Measurements from ENCODE around the gene SNX5.

SNX5 gene

DNA sequence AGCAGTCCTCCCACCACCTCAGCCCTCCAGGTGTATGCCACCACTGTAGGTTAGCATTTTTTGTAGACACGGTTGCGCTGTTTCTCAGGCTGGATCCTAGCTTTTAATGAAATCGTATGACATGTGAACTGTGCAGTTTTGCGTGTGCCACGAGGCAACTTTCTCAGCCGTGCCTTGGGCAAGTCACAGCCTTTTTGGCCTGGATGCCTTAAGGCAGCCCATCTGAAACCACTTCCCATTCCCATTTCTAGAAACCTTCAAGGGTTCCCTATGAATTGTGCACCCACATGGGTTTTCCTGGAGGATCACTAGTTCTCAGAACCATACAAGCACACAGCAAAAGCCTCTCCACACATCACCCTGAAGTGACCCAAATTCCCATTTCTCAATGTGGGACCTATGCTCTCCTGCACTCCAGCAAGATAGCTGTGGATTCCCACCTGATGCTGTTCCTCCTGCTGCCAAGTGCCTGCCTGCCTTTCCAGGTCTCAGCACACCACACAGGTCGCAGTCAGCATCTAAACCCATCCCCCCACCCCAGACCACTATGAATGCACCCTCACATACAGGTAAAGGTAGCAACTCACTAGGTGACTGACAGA is 28.9 kb downstream of the SNX5 start:
- H3K4me1 Mint-ChIP-seq: peaks cover 58% of the 10 kb centered on the region
- no peaks in the 10 kb centered on the region for H3K9me3 Mint-ChIP-seq
- H3K36me3 Mint-ChIP-seq (ENCODE audit: low read depth): peaks cover 32% of the 10 kb centered on the region
- H3K4me3 Mint-ChIP-seq: no peak overlapping the region
- no peak for DNase-seq
- H3K27ac Mint-ChIP-seq: peak overlapping the region; percentile 92
- H3K27me3 Mint-ChIP-seq (ENCODE audit: low read depth, poor library complexity): no peaks in the 10 kb centered on the region
- TF ChIP-seq, protein P1, sequence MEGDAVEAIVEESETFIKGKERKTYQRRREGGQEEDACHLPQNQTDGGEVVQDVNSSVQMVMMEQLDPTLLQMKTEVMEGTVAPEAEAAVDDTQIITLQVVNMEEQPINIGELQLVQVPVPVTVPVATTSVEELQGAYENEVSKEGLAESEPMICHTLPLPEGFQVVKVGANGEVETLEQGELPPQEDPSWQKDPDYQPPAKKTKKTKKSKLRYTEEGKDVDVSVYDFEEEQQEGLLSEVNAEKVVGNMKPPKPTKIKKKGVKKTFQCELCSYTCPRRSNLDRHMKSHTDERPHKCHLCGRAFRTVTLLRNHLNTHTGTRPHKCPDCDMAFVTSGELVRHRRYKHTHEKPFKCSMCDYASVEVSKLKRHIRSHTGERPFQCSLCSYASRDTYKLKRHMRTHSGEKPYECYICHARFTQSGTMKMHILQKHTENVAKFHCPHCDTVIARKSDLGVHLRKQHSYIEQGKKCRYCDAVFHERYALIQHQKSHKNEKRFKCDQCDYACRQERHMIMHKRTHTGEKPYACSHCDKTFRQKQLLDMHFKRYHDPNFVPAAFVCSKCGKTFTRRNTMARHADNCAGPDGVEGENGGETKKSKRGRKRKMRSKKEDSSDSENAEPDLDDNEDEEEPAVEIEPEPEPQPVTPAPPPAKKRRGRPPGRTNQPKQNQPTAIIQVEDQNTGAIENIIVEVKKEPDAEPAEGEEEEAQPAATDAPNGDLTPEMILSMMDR (IDR thresholded peaks at IDR 0.05): no peak

DNA sequence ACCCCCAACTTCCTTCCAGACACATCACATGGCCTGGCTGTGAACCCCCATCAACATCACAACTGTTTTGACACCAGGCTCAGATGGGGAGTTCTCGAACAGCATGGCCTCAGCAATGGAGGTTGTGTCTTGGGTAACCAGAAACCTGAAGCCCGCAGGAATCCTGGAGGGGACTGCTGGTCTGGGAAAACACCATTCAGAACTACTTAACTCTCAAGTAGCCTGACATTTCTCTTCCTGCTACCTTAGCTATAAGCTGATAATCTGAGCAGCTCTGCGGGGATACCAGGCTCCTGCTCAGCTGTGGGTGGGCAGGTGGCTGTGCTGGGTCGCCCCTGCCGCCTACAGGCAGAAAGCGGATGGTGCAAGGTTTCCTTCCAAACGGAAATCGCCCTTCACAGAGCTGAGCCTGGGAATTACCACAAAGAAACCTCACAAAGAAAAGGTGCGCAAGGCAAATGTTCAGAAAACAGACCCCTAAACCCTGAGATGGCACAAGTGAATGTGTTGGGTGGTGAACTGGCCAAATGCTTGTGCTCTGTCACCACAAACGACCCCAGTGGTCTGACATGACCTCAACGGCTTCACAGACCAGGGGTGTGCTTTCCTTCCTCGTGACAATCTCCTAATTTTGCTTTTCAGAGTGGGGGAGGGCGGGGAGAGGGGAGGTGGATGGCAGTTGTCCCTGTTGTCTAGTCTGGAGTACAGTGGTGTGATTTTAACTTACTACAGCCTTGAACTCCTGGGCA is 29.5 kb downstream of the SNX5 start:
- Mint-ChIP-seq H3K27me3 (ENCODE audit: low read depth, poor library complexity) (no peaks in the 10 kb centered on the region), H3K36me3 (ENCODE audit: low read depth) (peaks cover 29% of the 10 kb centered on the region), H3K4me1 (peaks cover 65% of the 10 kb centered on the region), H3K4me3 (no peak overlapping the region), H3K27ac (peak overlapping the region; percentile 72), H3K9me3 (no peaks in the 10 kb centered on the region)
- peak; percentile 75 for DNase-seq
- TF ChIP-seq, protein P1 (IDR thresholded peaks at IDR 0.05): peak; percentile 93

DNA sequence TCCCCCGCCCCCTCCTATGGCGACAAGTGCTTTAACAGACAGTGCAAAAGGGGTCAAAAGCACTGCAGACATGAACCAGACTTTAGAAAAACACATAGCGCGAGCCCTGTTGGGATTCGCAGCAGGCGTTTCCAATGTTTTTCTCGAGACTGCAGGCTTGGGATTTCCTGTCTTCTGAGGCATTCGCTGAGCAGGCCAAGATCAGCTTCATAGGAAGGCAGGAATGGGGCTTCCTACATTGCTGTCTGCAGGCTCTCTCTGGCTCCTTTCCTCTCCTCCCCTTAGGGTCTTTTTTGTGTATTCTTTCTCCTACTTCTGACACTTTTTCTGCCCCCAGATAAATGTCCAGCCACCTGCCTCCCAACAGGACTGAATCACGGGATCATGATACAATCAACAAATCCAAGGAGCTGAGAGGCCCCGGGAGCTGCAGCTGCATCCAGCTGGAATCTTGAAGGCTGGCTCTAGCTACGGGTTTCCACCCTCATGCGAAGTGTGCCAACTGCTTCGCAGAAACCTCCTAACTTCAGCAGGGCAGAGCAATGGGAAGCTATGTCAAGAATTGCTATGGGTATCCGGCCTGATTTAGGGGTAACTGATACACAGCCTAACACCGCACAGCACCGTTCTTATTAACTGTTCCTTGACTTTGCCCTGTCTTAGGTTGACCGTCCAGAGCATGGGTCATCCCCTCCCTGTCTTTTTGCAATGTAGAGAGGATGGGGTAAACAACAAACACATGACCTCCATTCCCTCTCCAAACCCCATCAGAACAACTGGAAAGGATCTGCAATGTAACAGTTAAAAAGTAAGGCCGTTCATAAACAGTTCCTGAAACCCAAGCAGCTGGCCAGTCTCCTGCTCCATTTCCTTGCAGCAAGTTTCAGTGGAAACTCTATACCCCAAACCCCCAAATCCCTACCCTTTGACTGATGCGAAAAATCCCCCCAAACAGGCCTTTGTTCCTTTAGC is 31.5 kb downstream of the SNX5 start:
- peaks cover 85% of the 10 kb centered on the region for H3K4me1 Mint-ChIP-seq
- peak overlapping the region; percentile 77 for H3K27ac Mint-ChIP-seq
- H3K9me3 Mint-ChIP-seq: peaks cover 3% of the 10 kb centered on the region
- peak overlapping the region; percentile 55 for H3K4me3 Mint-ChIP-seq
- TF ChIP-seq, protein P1 (IDR thresholded peaks at IDR 0.05): no peak
- H3K27me3 Mint-ChIP-seq (ENCODE audit: low read depth, poor library complexity): no peaks in the 10 kb centered on the region
- DNase-seq: no peak
- H3K36me3 Mint-ChIP-seq (ENCODE audit: low read depth): peaks cover 12% of the 10 kb centered on the region

DNA sequence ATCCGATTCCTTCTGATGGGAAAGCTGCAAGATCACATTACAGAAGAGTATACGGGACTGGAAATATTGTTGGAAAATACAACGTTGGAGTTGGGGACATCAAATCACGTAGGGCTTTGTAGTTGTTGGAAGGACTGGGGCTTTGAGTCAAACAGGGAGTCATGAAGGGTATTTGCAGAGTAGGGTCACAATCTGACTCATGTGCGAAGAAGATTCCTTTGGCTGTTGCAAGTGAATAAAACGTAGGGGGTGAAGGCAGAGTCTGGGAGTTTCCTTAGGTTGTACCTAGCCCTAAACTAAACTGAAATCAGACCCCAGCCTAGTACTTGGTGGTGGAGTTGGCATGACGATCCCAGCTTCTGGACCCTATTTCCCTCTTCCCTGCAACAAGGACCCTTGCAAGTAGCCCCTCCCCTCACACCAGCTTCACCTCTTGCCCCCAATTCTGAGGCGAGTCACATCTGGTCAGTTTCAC is 32.3 kb downstream of the SNX5 start:
- Mint-ChIP-seq H3K4me1 (peaks cover 86% of the 10 kb centered on the region), H3K4me3 (peak overlapping the region; percentile 55), H3K36me3 (ENCODE audit: low read depth) (peaks cover 7% of the 10 kb centered on the region)

DNA sequence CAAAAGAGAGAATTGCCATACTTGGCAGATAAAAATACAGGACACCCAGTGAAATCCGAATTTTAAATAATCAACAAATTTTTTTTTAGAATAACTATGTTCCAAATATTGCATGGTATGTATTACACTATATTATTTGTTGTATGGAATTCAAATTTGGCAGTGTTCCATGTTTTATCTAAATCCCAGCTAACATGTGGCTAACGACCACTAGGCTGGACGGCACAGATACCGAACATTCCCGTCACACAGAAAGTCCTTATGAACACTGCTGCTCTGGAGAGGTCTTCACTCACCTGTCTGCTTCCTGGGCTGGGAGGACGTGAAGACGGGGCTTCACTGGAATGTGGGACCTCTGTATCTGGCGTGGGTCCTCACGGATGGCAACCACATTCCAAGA is 32.8 kb downstream of the SNX5 start:
- TF ChIP-seq, protein P1 (IDR thresholded peaks at IDR 0.05): no peak
- no peak for DNase-seq
- no peak overlapping the region for H3K27ac Mint-ChIP-seq
- H3K4me1 Mint-ChIP-seq: peaks cover 85% of the 10 kb centered on the region
- H3K36me3 Mint-ChIP-seq (ENCODE audit: low read depth): peaks cover 5% of the 10 kb centered on the region
- H3K4me3 Mint-ChIP-seq: no peak overlapping the region
- H3K27me3 Mint-ChIP-seq (ENCODE audit: low read depth, poor library complexity): no peaks in the 10 kb centered on the region
- H3K9me3 Mint-ChIP-seq: peaks cover 5% of the 10 kb centered on the region

More for the DNA sequence above, 32.3 kb downstream of the SNX5 start:
- peaks cover 5% of the 10 kb centered on the region for H3K9me3 Mint-ChIP-seq
- peak; percentile 38 for DNase-seq
- TF ChIP-seq, protein P1 (IDR thresholded peaks at IDR 0.05): no peak
- H3K27me3 Mint-ChIP-seq (ENCODE audit: low read depth, poor library complexity): no peaks in the 10 kb centered on the region
- peak overlapping the region; percentile 77 for H3K27ac Mint-ChIP-seq

Measured in nephron progenitor cell (in vitro differentiated cells).